Measurements from ENCODE around the gene TLR6.
A peak's percentile ranks its signal among the peaks of the same experiment; 100 is the strongest.

The TLR6 gene

GRCh38 chr4:38803833-38804653 is 52.6 kb downstream of the TLR6 start:
- Histone ChIP-seq H3K9ac (ENCODE audit: low read length) (peak overlapping the region; percentile 10), H3K4me1 (ENCODE audit: control insufficient read depth, insufficient read depth, low read length) (peaks cover 12% of the 10 kb centered on the region), H3K36me3 (ENCODE audit: control insufficient read depth, insufficient read depth, low read length, severe bottlenecking) (no peaks in the 10 kb centered on the region), H3K9me3 (ENCODE audit: control insufficient read depth, low read length) (no peaks in the 10 kb centered on the region), H3K4me3 (ENCODE audit: low read length) (peak overlapping the region; percentile 35), H3K27me3 (replicated peaks; ENCODE audit: control insufficient read depth, insufficient read depth, low read length) (no peaks in the 10 kb centered on the region)
- peak; percentile 51 for DNase-seq (ENCODE audit: low read depth)

- Histone ChIP-seq H3K27me3 (replicated peaks; ENCODE audit: control insufficient read depth, insufficient read depth, low read length) (no peaks in the 10 kb centered on the region), H3K9ac (ENCODE audit: low read length) (no peak overlapping the region), H3K4me3 (ENCODE audit: low read length) (no peak overlapping the region), H3K36me3 (ENCODE audit: control insufficient read depth, insufficient read depth, low read length, severe bottlenecking) (no peaks in the 10 kb centered on the region), H3K4me1 (ENCODE audit: control insufficient read depth, insufficient read depth, low read length) (peaks cover 12% of the 10 kb centered on the region), H3K9me3 (ENCODE audit: control insufficient read depth, low read length) (no peaks in the 10 kb centered on the region)
- no peak for DNase-seq (ENCODE audit: low read depth)
Measured at GRCh38 chr4:38802561-38803355, 53.9 kb downstream of the TLR6 start.

GRCh38 chr4:38800961-38801450 is 55.6 kb downstream of the TLR6 start:
- Histone ChIP-seq H3K36me3 (ENCODE audit: control insufficient read depth, insufficient read depth, low read length, severe bottlenecking) (no peaks in the 10 kb centered on the region), H3K4me3 (ENCODE audit: low read length) (no peak overlapping the region), H3K9ac (ENCODE audit: low read length) (no peak overlapping the region), H3K27me3 (replicated peaks; ENCODE audit: control insufficient read depth, insufficient read depth, low read length) (no peaks in the 10 kb centered on the region), H3K4me1 (ENCODE audit: control insufficient read depth, insufficient read depth, low read length) (peaks cover 11% of the 10 kb centered on the region), H3K9me3 (ENCODE audit: control insufficient read depth, low read length) (no peaks in the 10 kb centered on the region)
- no peak for DNase-seq (ENCODE audit: low read depth)

- peaks cover 6% of the 10 kb centered on the region for H3K4me1 ChIP-seq (ENCODE audit: control insufficient read depth, insufficient read depth, low read length)
- H3K36me3 ChIP-seq (ENCODE audit: control insufficient read depth, insufficient read depth, low read length, severe bottlenecking): no peaks in the 10 kb centered on the region
- no peak for DNase-seq (ENCODE audit: low read depth)
- no peak overlapping the region for H3K9ac ChIP-seq (ENCODE audit: low read length)
- H3K9me3 ChIP-seq (ENCODE audit: control insufficient read depth, low read length): no peaks in the 10 kb centered on the region
- no peaks in the 10 kb centered on the region for H3K27me3 ChIP-seq (replicated peaks; ENCODE audit: control insufficient read depth, insufficient read depth, low read length)
- H3K4me3 ChIP-seq (ENCODE audit: low read length): no peak overlapping the region
Measured at GRCh38 chr4:38800366-38800765, 56.3 kb downstream of the TLR6 start.

GRCh38 chr4:38795087-38795486 is 61.5 kb downstream of the TLR6 start:
- DNase-seq (ENCODE audit: low read depth): no peak
- H3K27me3 ChIP-seq (replicated peaks; ENCODE audit: control insufficient read depth, insufficient read depth, low read length): no peaks in the 10 kb centered on the region
- H3K4me1 ChIP-seq (ENCODE audit: control insufficient read depth, insufficient read depth, low read length): peaks cover 5% of the 10 kb centered on the region
- H3K36me3 ChIP-seq (ENCODE audit: control insufficient read depth, insufficient read depth, low read length, severe bottlenecking): no peaks in the 10 kb centered on the region
- no peak overlapping the region for H3K9ac ChIP-seq (ENCODE audit: low read length)
- H3K9me3 ChIP-seq (ENCODE audit: control insufficient read depth, low read length): no peaks in the 10 kb centered on the region
- no peak overlapping the region for H3K4me3 ChIP-seq (ENCODE audit: low read length)

- Histone ChIP-seq H3K27me3 (replicated peaks; ENCODE audit: control insufficient read depth, insufficient read depth, low read length) (no peaks in the 10 kb centered on the region), H3K9ac (ENCODE audit: low read length) (no peak overlapping the region)
- DNase-seq (ENCODE audit: low read depth): no peak
Measured at GRCh38 chr4:38794051-38794450, 62.6 kb downstream of the TLR6 start.

GRCh38 chr4:38791010-38791409 is 65.6 kb downstream of the TLR6 start:
- H3K9ac ChIP-seq (ENCODE audit: low read length): no peak overlapping the region
- H3K27me3 ChIP-seq (replicated peaks; ENCODE audit: control insufficient read depth, insufficient read depth, low read length): no peaks in the 10 kb centered on the region
- peaks cover 5% of the 10 kb centered on the region for H3K4me1 ChIP-seq (ENCODE audit: control insufficient read depth, insufficient read depth, low read length)
- DNase-seq (ENCODE audit: low read depth): no peak
- H3K9me3 ChIP-seq (ENCODE audit: control insufficient read depth, low read length): no peaks in the 10 kb centered on the region
- H3K36me3 ChIP-seq (ENCODE audit: control insufficient read depth, insufficient read depth, low read length, severe bottlenecking): no peaks in the 10 kb centered on the region
- H3K4me3 ChIP-seq (ENCODE audit: low read length): no peak overlapping the region

More at GRCh38 chr4:38794051-38794450, 62.6 kb downstream of the TLR6 start:
- H3K4me1 ChIP-seq (ENCODE audit: control insufficient read depth, insufficient read depth, low read length): peaks cover 5% of the 10 kb centered on the region
- no peak overlapping the region for H3K4me3 ChIP-seq (ENCODE audit: low read length)
- no peaks in the 10 kb centered on the region for H3K36me3 ChIP-seq (ENCODE audit: control insufficient read depth, insufficient read depth, low read length, severe bottlenecking)
- no peaks in the 10 kb centered on the region for H3K9me3 ChIP-seq (ENCODE audit: control insufficient read depth, low read length)

- peak; percentile 13 for DNase-seq (ENCODE audit: low read depth)
- Histone ChIP-seq H3K4me3 (ENCODE audit: low read length) (no peak overlapping the region), H3K9me3 (ENCODE audit: control insufficient read depth, low read length) (no peaks in the 10 kb centered on the region), H3K27me3 (replicated peaks; ENCODE audit: control insufficient read depth, insufficient read depth, low read length) (no peaks in the 10 kb centered on the region), H3K9ac (ENCODE audit: low read length) (no peak overlapping the region), H3K4me1 (ENCODE audit: control insufficient read depth, insufficient read depth, low read length) (peaks cover 5% of the 10 kb centered on the region), H3K36me3 (ENCODE audit: control insufficient read depth, insufficient read depth, low read length, severe bottlenecking) (no peaks in the 10 kb centered on the region)
Measured at GRCh38 chr4:38788317-38788716, 68.3 kb downstream of the TLR6 start.

- H3K36me3 ChIP-seq (ENCODE audit: control insufficient read depth, insufficient read depth, low read length, severe bottlenecking): no peaks in the 10 kb centered on the region
- peaks cover 5% of the 10 kb centered on the region for H3K4me1 ChIP-seq (ENCODE audit: control insufficient read depth, insufficient read depth, low read length)
Measured at GRCh38 chr4:38787693-38788092, 68.9 kb downstream of the TLR6 start.

GRCh38 chr4:38785901-38786402 is 70.7 kb downstream of the TLR6 start:
- Histone ChIP-seq H3K4me1 (ENCODE audit: control insufficient read depth, insufficient read depth, low read length) (peaks cover under 1% of the 10 kb centered on the region), H3K9ac (ENCODE audit: low read length) (no peak overlapping the region), H3K36me3 (ENCODE audit: control insufficient read depth, insufficient read depth, low read length, severe bottlenecking) (no peaks in the 10 kb centered on the region), H3K4me3 (ENCODE audit: low read length) (no peak overlapping the region), H3K9me3 (ENCODE audit: control insufficient read depth, low read length) (no peaks in the 10 kb centered on the region), H3K27me3 (replicated peaks; ENCODE audit: control insufficient read depth, insufficient read depth, low read length) (no peaks in the 10 kb centered on the region)
- no peak for DNase-seq (ENCODE audit: low read depth)

More at GRCh38 chr4:38787693-38788092, 68.9 kb downstream of the TLR6 start:
- H3K9me3 ChIP-seq (ENCODE audit: control insufficient read depth, low read length): no peaks in the 10 kb centered on the region
- no peak overlapping the region for H3K4me3 ChIP-seq (ENCODE audit: low read length)
- H3K27me3 ChIP-seq (replicated peaks; ENCODE audit: control insufficient read depth, insufficient read depth, low read length): no peaks in the 10 kb centered on the region
- no peak overlapping the region for H3K9ac ChIP-seq (ENCODE audit: low read length)
- no peak for DNase-seq (ENCODE audit: low read depth)
